ENCODE results near the gene ZNF385B.

ZNF385B gene

DNA sequence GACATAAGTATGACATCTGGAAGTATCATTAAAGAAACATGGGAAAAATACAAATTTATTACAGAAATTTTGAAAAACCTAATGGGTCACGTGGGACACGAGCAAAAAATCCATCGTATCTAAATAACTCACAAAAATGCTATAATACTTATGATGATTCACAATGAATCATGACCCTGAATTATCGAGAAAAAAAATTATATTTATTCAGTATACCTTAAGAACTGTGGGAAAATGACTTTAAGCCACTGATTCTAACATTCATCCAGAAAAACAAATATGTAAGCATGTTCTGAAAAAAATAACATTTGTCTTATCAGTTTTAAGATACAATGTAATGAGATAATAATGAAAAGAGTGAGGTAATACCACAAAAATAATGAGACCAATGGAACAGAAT, 51.8 kb downstream of the ZNF385B start:
- no peak for TF ChIP-seq CTCF (IDR thresholded peaks at IDR 0.05; ENCODE audit: low read depth, low read length)
- no peak for DNase-seq
- H3K9me3 ChIP-seq (ENCODE audit: severe bottlenecking): no peaks in the 10 kb centered on the region
- H3K27ac ChIP-seq: no peak overlapping the region
- H3K4me3 ChIP-seq (ENCODE audit: low read depth, low read length): no peak overlapping the region
- H3K27me3 ChIP-seq (ENCODE audit: insufficient read depth, low read depth, severe bottlenecking): no peaks in the 10 kb centered on the region
- no peaks in the 10 kb centered on the region for H3K36me3 ChIP-seq

- H3K27ac ChIP-seq: no peak overlapping the region
- no peak overlapping the region for H3K4me3 ChIP-seq (ENCODE audit: low read depth, low read length)
- DNase-seq: no peak
- H3K36me3 ChIP-seq: no peaks in the 10 kb centered on the region
- no peaks in the 10 kb centered on the region for H3K27me3 ChIP-seq (ENCODE audit: insufficient read depth, low read depth, severe bottlenecking)
- no peak for TF ChIP-seq CTCF (IDR thresholded peaks at IDR 0.05; ENCODE audit: low read depth, low read length)
- no peaks in the 10 kb centered on the region for H3K9me3 ChIP-seq (ENCODE audit: severe bottlenecking)
These were observed 56.4 kb downstream of the ZNF385B start for GRCh38 chr2:179805001-179805400.

GRCh38 chr2:179804206-179804605, 57.2 kb downstream of the ZNF385B start:
- Histone ChIP-seq H3K36me3 (no peaks in the 10 kb centered on the region), H3K27me3 (ENCODE audit: insufficient read depth, low read depth, severe bottlenecking) (no peaks in the 10 kb centered on the region), H3K9me3 (ENCODE audit: severe bottlenecking) (no peaks in the 10 kb centered on the region), H3K27ac (no peak overlapping the region), H3K4me3 (ENCODE audit: low read depth, low read length) (no peak overlapping the region)
- no peak for DNase-seq
- no peak for TF ChIP-seq CTCF (IDR thresholded peaks at IDR 0.05; ENCODE audit: low read depth, low read length)

GRCh38 chr2:179802051-179802882, 59.1 kb downstream of the ZNF385B start:
- H3K4me3 ChIP-seq (ENCODE audit: low read depth, low read length): no peak overlapping the region
- TF ChIP-seq CTCF (IDR thresholded peaks at IDR 0.05; ENCODE audit: low read depth, low read length): no peak
- no peaks in the 10 kb centered on the region for H3K27me3 ChIP-seq (ENCODE audit: insufficient read depth, low read depth, severe bottlenecking)

GRCh38 chr2:179800776-179801175, 60.6 kb downstream of the ZNF385B start:
- TF ChIP-seq CTCF (IDR thresholded peaks at IDR 0.05; ENCODE audit: low read depth, low read length): no peak
- no peak overlapping the region for H3K27ac ChIP-seq
- no peaks in the 10 kb centered on the region for H3K9me3 ChIP-seq (ENCODE audit: severe bottlenecking)
- H3K4me3 ChIP-seq (ENCODE audit: low read depth, low read length): no peak overlapping the region
- no peaks in the 10 kb centered on the region for H3K36me3 ChIP-seq
- DNase-seq: no peak
- H3K27me3 ChIP-seq (ENCODE audit: insufficient read depth, low read depth, severe bottlenecking): no peaks in the 10 kb centered on the region

More at GRCh38 chr2:179802051-179802882, 59.1 kb downstream of the ZNF385B start:
- H3K36me3 ChIP-seq: no peaks in the 10 kb centered on the region
- no peak for DNase-seq
- no peaks in the 10 kb centered on the region for H3K9me3 ChIP-seq (ENCODE audit: severe bottlenecking)
- H3K27ac ChIP-seq: no peak overlapping the region

Data from WERI-Rb-1 (cell line).